Keratinocyte (primary cell): ENCODE measurements around the gene TMEM125.

Experiments
- CTCF ChIP-seq, 3 experiments: IDR thresholded peaks in 1 of 3; conservative IDR thresholded peaks in 1 of 3; optimal IDR thresholded peaks in 1 of 3; 2 replicates in 2 of 3; 3 replicates in 1 of 3; pipeline versions ENCODE3 to v1.5.1; 2011; ENCODE audit warnings: low read length in 3 of 3, mild to moderate bottlenecking in 3 of 3, moderate library complexity in 2 of 3, control low read depth in 1 of 3, inconsistent platforms in 1 of 3; ENCODE audit not compliant: insufficient read depth in 2 of 3; ENCODE audit errors: extremely low read depth in 1 of 3
- EZH2 ChIP-seq: IDR thresholded peaks from one replicate; pipeline ENCODE4 v1.6.1; 2012; ENCODE audit warnings: inconsistent platforms, mild to moderate bottlenecking, low read length, moderate library complexity

- no peak for TF ChIP-seq CTCF (optimal IDR thresholded peaks at IDR 0.05 in 1 of 3, IDR thresholded peaks at IDR 0.05 in 1 of 3, conservative IDR thresholded peaks at IDR 0.05 in 1 of 3; ENCODE audit: extremely low read depth in 1 of 3, insufficient read depth in 2 of 3, low read length in 3 of 3)
- TF ChIP-seq EZH2 = no peak
Measured at GRCh38 chr1:43221797-43222196, 48.0 kb upstream of the TMEM125 start.
